Smooth muscle cell (in vitro differentiated cells): ENCODE data around the gene EEA1. TPM values are rescaled to one million over a fixed set of nuclear protein-coding genes. Genes with fewer than 3 reads are reported as not detected.

Experiments used
- DNase-seq: peaks from one replicate; lab custom pipeline; 2025; ENCODE audit not compliant: unreplicated experiment; lab: John Stamatoyannopoulos, UW
- H2AFZ ChIP-seq: fragments of 200-600 bp; sonication (generic); 2 replicates; pipeline ENCODE4 v1.6.0; 2016; ENCODE audit warnings: antibody characterized with exemption, low read depth, mild to moderate bottlenecking
- H3F3A ChIP-seq: fragments of 200-600 bp; sonication (generic); 2 replicates; pipeline ENCODE4 v1.6.0; 2017; ENCODE audit warnings: antibody characterized with exemption, low read depth
- H3K27ac ChIP-seq: fragments of 200-600 bp; sonication (generic); 2 replicates; pipeline ENCODE4 v1.5.1; 2016; ENCODE audit warnings: low read depth, mild to moderate bottlenecking
- H3K27me3 ChIP-seq: fragments of 200-600 bp; sonication (generic); 2 replicates; pipeline ENCODE4 v1.6.1; 2016; ENCODE audit warnings: low read depth, mild to moderate bottlenecking
- H3K36me3 ChIP-seq: fragments of 200-600 bp; sonication (generic); 2 replicates; pipeline ENCODE4 v1.5.1; 2016; ENCODE audit warnings: low read depth
- H3K4me1 ChIP-seq: fragments of 200-600 bp; sonication (generic); 2 replicates; pipeline ENCODE4 v1.5.1; 2016; ENCODE audit warnings: low read depth
- H3K4me2 ChIP-seq: fragments of 200-600 bp; sonication (generic); 2 replicates; pipeline ENCODE4 v1.6.0; 2016; ENCODE audit warnings: mild to moderate bottlenecking
- H3K4me3 ChIP-seq: fragments of 200-600 bp; sonication (generic); 2 replicates; pipeline ENCODE4 v1.5.1; 2016; ENCODE audit warnings: mild to moderate bottlenecking
- H3K79me2 ChIP-seq: fragments of 200-600 bp; sonication (generic); 2 replicates; pipeline ENCODE4 v1.6.0; 2016; ENCODE audit warnings: low read depth, mild to moderate bottlenecking
- H3K9ac ChIP-seq: fragments of 200-600 bp; sonication (generic); 2 replicates; pipeline ENCODE4 v1.6.0; 2016; ENCODE audit warnings: low read depth
- H3K9me3 ChIP-seq: fragments of 200-600 bp; sonication (generic); replicated peaks from 2 replicates; pipeline ENCODE4 v1.5.1; 2016; ENCODE audit warnings: low read depth
- H4K20me1 ChIP-seq: fragments of 200-600 bp; sonication (generic); 2 replicates; pipeline ENCODE4 v1.6.0; 2016; ENCODE audit warnings: low read depth
- CTCF ChIP-seq: fragments of 200-600 bp; sonication (generic); IDR thresholded peaks from 2 replicates; pipeline ENCODE4 v1.5.1; 2017; ENCODE audit warnings: borderline replicate concordance, mild to moderate bottlenecking, antibody characterized with exemption; ENCODE audit not compliant: insufficient read depth, poor library complexity, severe bottlenecking
- WGBS: methylation state at CpG from one replicate; pipeline ENCODE4 v1.1.7; 2016; ENCODE audit warnings: low lambda C conversion rate; 5-methylcytosine and 5-hydroxymethylcytosine counted together
- polyA plus RNA-seq: library from polyadenylated mRNA; unstranded; fragments of >200 nt; fragmentation: Nextera tagmentation; extraction: Ambion mirVana; gene quantifications from 2 replicates; pipeline ENCODE4 v1.2.1, GENCODE V29; 2016
- total RNA-seq: library from RNA; depleted of rRNA; stranded (reverse); fragments of >200 nt; gene quantifications from 2 replicates; pipeline ENCODE4 v1.2.3, GENCODE V29; 2014

The EEA1 gene
- total and polyA plus RNA-seq, 2 experiments from 2014 or later: 25.1 to 29.0 TPM

DNA sequence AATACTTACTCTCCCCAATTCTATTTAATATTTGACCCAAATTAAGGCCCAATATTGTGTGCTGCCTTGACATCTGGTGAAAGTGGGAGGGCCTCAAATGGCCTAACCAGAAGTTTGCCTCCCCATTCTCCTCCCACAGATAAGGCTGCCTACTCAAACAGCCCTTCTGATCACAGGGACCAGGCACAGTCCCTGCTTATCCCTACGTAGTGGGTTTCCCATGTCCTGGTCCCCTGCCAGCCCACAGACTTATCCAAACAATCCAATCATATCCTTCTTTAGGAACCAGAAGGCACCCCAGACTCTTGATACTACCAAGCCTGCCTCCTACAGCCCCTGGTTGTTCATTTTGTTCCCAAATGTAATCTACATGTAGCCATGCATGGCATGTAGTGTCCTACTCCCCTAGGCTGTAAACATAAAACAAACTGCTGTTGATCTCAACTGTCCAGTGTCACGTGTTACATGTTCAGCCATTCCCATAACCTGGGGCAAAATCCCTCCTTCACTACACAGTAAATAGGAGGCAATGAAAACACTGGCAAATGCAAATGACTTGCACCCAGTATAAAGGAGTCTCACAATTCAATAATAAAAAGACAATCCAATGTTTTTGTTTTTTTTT, 49.3 kb downstream of the EEA1 start:
- Histone ChIP-seq H4K20me1 (no peaks in the 10 kb centered on the region), H3F3A (no peaks in the 10 kb centered on the region), H3K9ac (no peak overlapping the region), H3K27me3 (no peaks in the 10 kb centered on the region), H2AFZ (no peak overlapping the region), H3K4me3 (no peak overlapping the region), H3K4me2 (no peak overlapping the region), H3K9me3 (no peaks in the 10 kb centered on the region), H3K4me1 (no peaks in the 10 kb centered on the region), H3K36me3 (no peaks in the 10 kb centered on the region), H3K27ac (no peak overlapping the region), H3K79me2 (peaks cover 21% of the 10 kb centered on the region)
- no peak for DNase-seq
- WGBS: 45% methylated on average over 2 of the region's 2 CpGs
- no peak for TF ChIP-seq CTCF

DNA sequence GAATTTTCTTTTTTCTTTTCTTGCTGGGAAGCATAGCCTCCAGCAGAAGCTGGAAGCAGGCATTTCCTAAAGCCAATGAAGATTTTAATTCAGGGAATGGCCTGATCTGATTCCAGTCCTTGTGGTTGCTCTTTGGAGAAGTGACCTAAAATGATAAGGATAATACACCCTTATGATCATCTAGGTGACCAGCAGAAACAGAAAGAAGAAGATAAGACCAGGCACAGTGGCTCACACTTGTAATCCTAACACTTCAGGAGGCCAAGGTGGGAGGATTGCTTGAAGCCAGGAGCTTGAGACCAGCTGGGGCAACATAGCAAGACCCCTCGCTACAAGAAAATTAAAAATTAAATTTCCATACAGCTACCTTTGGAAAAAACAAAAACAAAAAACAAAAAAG, 51.2 kb downstream of the EEA1 start:
- Histone ChIP-seq H2AFZ (no peak overlapping the region), H3K4me2 (no peak overlapping the region), H3K27me3 (no peaks in the 10 kb centered on the region), H4K20me1 (no peaks in the 10 kb centered on the region), H3K79me2 (peaks cover 21% of the 10 kb centered on the region), H3K27ac (no peak overlapping the region), H3K9ac (no peak overlapping the region), H3K4me1 (no peaks in the 10 kb centered on the region), H3K36me3 (no peaks in the 10 kb centered on the region), H3K9me3 (no peaks in the 10 kb centered on the region), H3K4me3 (no peak overlapping the region), H3F3A (no peaks in the 10 kb centered on the region)
- no peak for DNase-seq
- WGBS: 96% methylated on average over 1 of the region's 1 CpG
- no peak for TF ChIP-seq CTCF

DNA sequence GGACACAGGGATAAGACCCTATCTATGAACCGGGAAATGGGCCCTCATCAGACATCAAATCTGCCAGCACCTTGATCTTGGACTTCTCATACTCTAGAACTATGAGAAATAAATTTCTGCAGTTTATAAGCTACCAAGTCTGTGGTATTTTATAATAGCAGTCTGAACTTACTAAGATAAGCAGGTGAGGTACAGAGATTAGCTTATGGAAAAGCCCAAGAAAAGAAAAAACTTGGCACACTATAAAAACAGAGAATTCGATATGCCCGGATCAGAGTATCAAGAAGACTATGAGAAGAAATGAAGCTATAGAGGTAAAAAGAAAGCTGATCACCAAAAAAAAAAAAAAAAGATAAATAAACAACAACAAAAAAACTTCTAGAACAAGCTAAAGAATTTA, 52.6 kb downstream of the EEA1 start:
- H3K27ac ChIP-seq: no peak overlapping the region
- no peaks in the 10 kb centered on the region for H3K4me1 ChIP-seq
- H2AFZ ChIP-seq: no peak overlapping the region
- H3K9me3 ChIP-seq: no peaks in the 10 kb centered on the region
- WGBS: 97% methylated on average over 3 of the region's 3 CpGs
- peaks cover 5% of the 10 kb centered on the region for H4K20me1 ChIP-seq
- H3K79me2 ChIP-seq: peaks cover 21% of the 10 kb centered on the region
- no peaks in the 10 kb centered on the region for H3F3A ChIP-seq
- no peak overlapping the region for H3K9ac ChIP-seq
- H3K27me3 ChIP-seq: no peaks in the 10 kb centered on the region
- no peak for DNase-seq
- no peaks in the 10 kb centered on the region for H3K36me3 ChIP-seq
- H3K4me3 ChIP-seq: no peak overlapping the region
- H3K4me2 ChIP-seq: no peak overlapping the region
- no peak for TF ChIP-seq CTCF

- Histone ChIP-seq H3K4me3 (no peak overlapping the region), H2AFZ (no peak overlapping the region), H3K4me1 (no peaks in the 10 kb centered on the region), H3K27ac (no peak overlapping the region), H3K4me2 (no peak overlapping the region), H3K79me2 (peaks cover 5% of the 10 kb centered on the region), H3F3A (no peaks in the 10 kb centered on the region), H3K9ac (no peak overlapping the region), H4K20me1 (peaks cover 22% of the 10 kb centered on the region), H3K27me3 (no peaks in the 10 kb centered on the region), H3K9me3 (no peaks in the 10 kb centered on the region), H3K36me3 (no peaks in the 10 kb centered on the region)
- no peak for TF ChIP-seq CTCF
- DNase-seq: no peak
- 76% methylated on average over 3 of the region's 3 CpGs for WGBS
Observed at GRCh38 chr12:92871116-92871515, 58.0 kb downstream of the EEA1 start.
